K562 (cell line): ENCODE results near the gene LRRIQ1. TPM values are rescaled to one million over a fixed set of nuclear protein-coding genes. Genes with fewer than 3 reads are reported as not detected.
"Not testable (repeated sequence)": the region's sequence is repeated elsewhere in the genome, so short reads cannot be mapped to it uniquely, and the experiment has no call there.

Experiments used
- ATAC-seq: fragments of 200-7000 bp; cut with Tn5 transposase; 3 replicates; pipeline ENCODE4 v1.9.1; 2020; ENCODE audit warnings: moderate library complexity
- BruUV-seq: library from RNA; stranded (reverse); fragments of 400-500 nt; replicated peaks from 2 replicates; lab custom pipeline; 2021; lab: Mats Ljungman, UMichigan
- CTCF ChIA-PET: fragments of 300-600 bp; formaldehyde crosslinking; extraction: SDS; loops from one replicate; lab custom pipeline; 2021; ENCODE audit warnings: low intra/inter-chr PET ratio; lab: Yijun Ruan, JAX
- POLR2A ChIA-PET: fragments of 300-600, 350-650 bp; sonication (Branson Sonifier 250); formaldehyde crosslinking; extraction: SDS; loops from one replicate; lab custom pipeline; 2021; ENCODE audit warnings: antibody characterized with exemption, inconsistent platforms; lab: Yijun Ruan, JAX
- DNase-seq, 4 experiments: peaks; one replicate each; pipeline versions ENCODE4 v3.0.0 to v3.0.0-alpha.2; 2011 to 2018; ENCODE audit warnings: low spot score in 3 of 4, mixed read lengths in 3 of 4; ENCODE audit errors: extremely low read depth in 1 of 4
- FAIRE-seq: peaks from 2 replicates; lab custom pipeline; 2011; peaks lifted over from hg19 to GRCh38; lab: Jason Lieb, UNC
- H2AFZ ChIP-seq: 2 replicates; pipeline ENCODE4 v1.6.0; 2011; ENCODE audit warnings: low read depth, low read length, control low read depth, inconsistent platforms
- H3K27ac ChIP-seq: fragments of 200-600 bp; 3 replicates; pipeline ENCODE4 v1.8.0; 2011; ENCODE audit warnings: low read depth, mild to moderate bottlenecking, control low read depth, inconsistent platforms, low read length, moderate library complexity, mixed read lengths; ENCODE audit errors: extremely low read depth
- H3K27me3 ChIP-seq, 2 experiments: fragments of 300-600 bp in 1 of 2; 2 replicates in 1 of 2; 3 replicates in 1 of 2; pipeline versions ENCODE4 v1.6.0 to v1.8.0; 2011; ENCODE audit warnings: inconsistent platforms in 2 of 2, low read length in 2 of 2, mild to moderate bottlenecking in 1 of 2, mixed read lengths in 1 of 2, moderate library complexity in 1 of 2; ENCODE audit not compliant: control insufficient read depth in 2 of 2, insufficient read depth in 2 of 2
- H3K36me3 ChIP-seq: fragments of 300-600 bp; 3 replicates; pipeline ENCODE4 v1.8.0; 2011; ENCODE audit warnings: mild to moderate bottlenecking, low read length, inconsistent platforms; ENCODE audit not compliant: control insufficient read depth, insufficient read depth
- H3K4me1 ChIP-seq, 2 experiments: fragments of 200-600 bp in 1 of 2; replicated peaks in 1 of 2; 2 replicates in 1 of 2; 3 replicates in 1 of 2; pipeline versions ENCODE4 v1.5.1 to v1.8.0; 2011; ENCODE audit warnings: inconsistent platforms in 2 of 2, low read length in 2 of 2, mild to moderate bottlenecking in 1 of 2, mixed read lengths in 1 of 2, moderate library complexity in 1 of 2; ENCODE audit not compliant: control insufficient read depth in 2 of 2, insufficient read depth in 2 of 2
- H3K4me2 ChIP-seq: 2 replicates; pipeline ENCODE4 v1.6.1; 2011; ENCODE audit warnings: low read length, control low read depth, inconsistent platforms, mixed read lengths; ENCODE audit not compliant: insufficient read depth
- H3K4me3 ChIP-seq: fragments of 200-600 bp; sonication (generic), shearing (Covaris generic); 2 replicates; pipeline ENCODE4 v1.5.1; 2016; ENCODE audit warnings: control low read depth, inconsistent platforms
- H3K79me2 ChIP-seq: fragments of 200-600 bp; 3 replicates; pipeline ENCODE4 v1.8.0; 2011; ENCODE audit warnings: low read length, inconsistent platforms; ENCODE audit not compliant: control insufficient read depth, insufficient read depth
- H3K9ac ChIP-seq, 2 experiments: 2 replicates each; pipeline versions ENCODE4 v1.6.0 to v1.6.1; 2011; ENCODE audit warnings: low read depth in 2 of 2, low read length in 2 of 2, control low read depth in 1 of 2, inconsistent platforms in 1 of 2, mild to moderate bottlenecking in 1 of 2, mixed read lengths in 1 of 2; ENCODE audit not compliant: insufficient read depth in 1 of 2
- H3K9me1 ChIP-seq: one replicate; pipeline ENCODE4 v1.6.0; 2011; ENCODE audit warnings: inconsistent platforms, mild to moderate bottlenecking, low read length, moderate library complexity; ENCODE audit not compliant: control insufficient read depth, insufficient read depth
- H3K9me3 ChIP-seq: replicated peaks from 2 replicates; pipeline ENCODE4 v1.5.1; 2011; ENCODE audit warnings: low read depth, low read length, inconsistent platforms; ENCODE audit not compliant: control insufficient read depth, insufficient read depth
- H4K20me1 ChIP-seq: replicated peaks from 2 replicates; pipeline ENCODE4 v1.6.1; 2011; ENCODE audit warnings: low read length, inconsistent platforms, mixed read lengths; ENCODE audit not compliant: control insufficient read depth, insufficient read depth
- CBX8 ChIP-seq: fragments of 200-600 bp; sonication (generic); IDR thresholded peaks from 2 replicates; pipeline ENCODE4 v1.6.1; 2012; ENCODE audit warnings: borderline replicate concordance, mixed run types, low read depth, mild to moderate bottlenecking, moderate library complexity, mixed read lengths, low read length, control low read depth, inconsistent platforms; ENCODE audit not compliant: poor library complexity, severe bottlenecking; ENCODE audit errors: extremely low read depth
- FOSL1 ChIP-seq: fragments of 200-800 bp; sonication (Bioruptor generic); conservative IDR thresholded peaks from 2 replicates; pipeline ENCODE4 v1.6.1; 2016; ENCODE audit warnings: missing genetic modification characterization, missing compliant biosample characterization
- GABPB2 ChIP-seq: fragments of 250-450 bp; sonication (Bioruptor Pico); conservative IDR thresholded peaks from 2 replicates; pipeline ENCODE4 v1.5.1; 2021; ENCODE audit warnings: mild to moderate bottlenecking
- HMG20B ChIP-seq: fragments of 250-450 bp; sonication (Bioruptor Pico); IDR thresholded peaks from 2 replicates; pipeline ENCODE4 v1.5.0; 2021; ENCODE audit warnings: mild to moderate bottlenecking
- KDM5B ChIP-seq: fragments of 200-600 bp; sonication (generic); IDR thresholded peaks from 2 replicates; pipeline ENCODE4 v1.6.1; 2012; ENCODE audit warnings: low read depth, mild to moderate bottlenecking, moderate library complexity, low read length, control low read depth, inconsistent platforms; ENCODE audit not compliant: insufficient replicate concordance
- KHSRP ChIP-seq: fragments of 450-650 bp; IDR thresholded peaks from 2 replicates; pipeline ENCODE4 v1.6.1; 2017
- NBN ChIP-seq: fragments of 450-650 bp; IDR thresholded peaks from 2 replicates; pipeline ENCODE4 v1.6.1; 2016; ENCODE audit warnings: low read depth, mild to moderate bottlenecking
- RFX1 ChIP-seq: fragments of 450-650 bp; IDR thresholded peaks from 2 replicates; pipeline ENCODE4 v1.6.1; 2016; ENCODE audit warnings: mild to moderate bottlenecking, moderate library complexity
- YBX1 ChIP-seq: fragments of 450-650 bp; IDR thresholded peaks from 2 replicates; pipeline ENCODE4 v1.7.1; 2016; ENCODE audit warnings: mild to moderate bottlenecking
- ZFP36 ChIP-seq: fragments of 150-350 bp; IDR thresholded peaks from 2 replicates; pipeline ENCODE4 v1.6.1; 2018; ENCODE audit warnings: low read length, low read depth; ENCODE audit not compliant: partially characterized antibody
- WGBS: fragments of 100-300 bp; shearing (Covaris generic); methylation state at CpG from one replicate; pipeline ENCODE4 v1.1.6; 2016; ENCODE audit warnings: low coverage, mixed read lengths; ENCODE audit not compliant: insufficient coverage; ENCODE audit errors: missing lambda C conversion rate; 5-methylcytosine and 5-hydroxymethylcytosine counted together
- in situ Hi-C: fragments of 300-500 bp; cut with MboI; formaldehyde crosslinking; loops from 4 replicates; pipeline ENCODE4 v1.15.0; 2018; ENCODE audit warnings: inconsistent platforms, mixed read lengths
- intact Hi-C: fragments of 100-400 bp; cut with micrococcal nuclease; formaldehyde crosslinking; loops from 2 replicates; pipeline ENCODE4 v1.14.2; 2022
- polyA plus RNA-seq, 8 experiments: library from polyadenylated mRNA; depleted of rRNA in 4 of 8; stranded (reverse) in 5 of 8; unstranded in 3 of 8; fragments of >200 nt; fragmentation: Nextera tagmentation in 2 of 8; fragmentation: Illumina TruSeq in 1 of 8; extraction: Ambion mirVana in 2 of 8; extraction: Trizol in 1 of 8; gene quantifications; 2 replicates each; pipeline versions ENCODE4 v1.2.1 to v1.2.3, GENCODE V29; 2011 to 2014; ENCODE audit warnings: inconsistent platforms in 1 of 8, missing spikeins in 1 of 8
- total RNA-seq, 7 experiments: library from RNA; depleted of rRNA in 6 of 7; stranded (reverse); fragments of >200 nt in 6 of 7; fragmentation: Illumina TruSeq in 2 of 7; extraction: Trizol in 2 of 7; gene quantifications; 2 replicates each; pipeline versions ENCODE4 v1.2.1 to v1.2.3, GENCODE V29; 2011 to 2021; ENCODE audit warnings: low replicate concordance in 1 of 7
- TF ChIP-seq, protein P1 (sequence below): sonication (generic); formaldehyde crosslinking; IDR thresholded peaks from 2 replicates; pipeline ENCODE4 v1.8.0; 2022; ENCODE audit warnings: mild to moderate bottlenecking, low read depth, missing genetic modification reagents
- TF ChIP-seq, protein P2 (sequence below): sonication (generic); formaldehyde crosslinking; IDR thresholded peaks from 2 replicates; pipeline ENCODE4 v1.8.1; 2023; ENCODE audit warnings: mild to moderate bottlenecking, missing genetic modification reagents, moderate library complexity
- TF ChIP-seq, protein P3 (sequence below): fragments of 250-450 bp; sonication (Bioruptor Pico); IDR thresholded peaks from 2 replicates; pipeline ENCODE4 v1.8.0; 2021; ENCODE audit warnings: moderate library complexity, mild to moderate bottlenecking, inconsistent platforms

The LRRIQ1 gene
- total and polyA plus RNA-seq, 9 of the 15 experiments (the other 6 are each of a cell fraction or from before 2014, with no cell fraction given), result not detected

DNA sequence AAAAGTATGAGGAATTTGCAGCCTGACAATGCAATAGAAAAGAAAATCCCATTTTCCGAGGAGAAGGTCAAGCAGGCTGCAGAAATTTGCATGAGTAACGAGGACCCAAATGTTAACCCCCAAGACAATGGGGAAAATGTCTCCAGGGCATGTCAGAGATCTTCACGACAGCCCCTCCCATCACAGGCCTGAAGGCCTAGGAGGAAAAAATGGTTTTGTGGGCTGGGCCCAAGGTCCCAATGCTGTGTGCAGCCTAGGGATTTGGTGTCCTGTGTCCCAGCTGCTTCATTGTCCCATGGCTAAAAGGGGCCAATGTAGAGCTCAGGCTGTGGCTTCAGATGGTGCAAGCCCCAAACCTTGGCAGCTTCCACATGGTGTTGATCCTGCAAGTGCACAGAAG lies 167.7 kb downstream of the LRRIQ1 start:
- 0% methylated on average over 3 of the region's 3 CpGs for WGBS
- CTCF ChIA-PET, H4K20me1 ChIP-seq, in situ Hi-C loops, intact Hi-C loops, BruUV-seq, H3K9me1 ChIP-seq, H3K4me3 ChIP-seq, H3K27ac ChIP-seq, H3K79me2 ChIP-seq, DNase-seq, H3K4me2 ChIP-seq, H3K4me1 ChIP-seq, H2AFZ ChIP-seq, POLR2A ChIA-PET, H3K9ac ChIP-seq, ATAC-seq, H3K36me3 ChIP-seq, H3K27me3 ChIP-seq, FAIRE-seq, H3K9me3 ChIP-seq: not testable (repeated sequence)
- peak; percentile 55 for TF ChIP-seq ZFP36

DNA sequence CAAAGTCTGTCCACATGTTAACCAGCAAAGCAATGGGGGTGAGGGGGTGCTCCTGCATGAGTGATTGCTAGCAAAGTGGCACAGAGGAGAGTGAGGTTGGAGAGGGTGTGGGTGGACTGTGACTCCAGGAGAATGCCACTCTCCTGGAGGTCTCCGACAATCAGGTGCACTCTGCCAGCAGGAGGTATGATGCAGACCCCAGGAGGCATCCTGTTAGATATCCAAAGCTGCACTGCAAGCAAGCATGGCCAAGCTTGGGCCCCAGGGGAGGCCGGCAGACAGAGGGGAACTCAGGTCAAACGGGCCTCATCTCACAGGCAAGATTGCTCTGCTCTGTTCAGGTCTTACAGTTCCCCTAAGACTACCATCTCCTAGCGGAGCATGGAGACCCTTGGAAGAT lies 170.4 kb downstream of the LRRIQ1 start:
- Histone ChIP-seq H2AFZ (no peak overlapping the region), H3K79me2 (no peaks in the 10 kb centered on the region), H4K20me1 (no peaks in the 10 kb centered on the region), H3K9me1 (no peaks in the 10 kb centered on the region), H3K27ac (no peak overlapping the region), H3K27me3 (no peaks in the 10 kb centered on the region), H3K4me2 (no peak overlapping the region), H3K4me3 (no peak overlapping the region), H3K9me3 (peaks cover 2% of the 10 kb centered on the region; the same call in 1 of the 2 replicates), H3K36me3 (no peaks in the 10 kb centered on the region), H3K4me1 (no peaks in the 10 kb centered on the region), H3K9ac (no peak overlapping the region)
- ChIA-PET POLR2A (no interaction called here), CTCF (no interaction called here)
- FAIRE-seq (no peak), ATAC-seq (no peak), DNase-seq (no peak)
- TF ChIP-seq NBN (no peak), RFX1 (no peak), FOSL1 (tag) (no peak), YBX1 (no peak), CBX8 (no peak), GABPB2 (CRISPR knock-in tag) (no peak), KHSRP (no peak), KDM5B (no peak), HMG20B (no peak)
- TF ChIP-seq, protein P1, sequence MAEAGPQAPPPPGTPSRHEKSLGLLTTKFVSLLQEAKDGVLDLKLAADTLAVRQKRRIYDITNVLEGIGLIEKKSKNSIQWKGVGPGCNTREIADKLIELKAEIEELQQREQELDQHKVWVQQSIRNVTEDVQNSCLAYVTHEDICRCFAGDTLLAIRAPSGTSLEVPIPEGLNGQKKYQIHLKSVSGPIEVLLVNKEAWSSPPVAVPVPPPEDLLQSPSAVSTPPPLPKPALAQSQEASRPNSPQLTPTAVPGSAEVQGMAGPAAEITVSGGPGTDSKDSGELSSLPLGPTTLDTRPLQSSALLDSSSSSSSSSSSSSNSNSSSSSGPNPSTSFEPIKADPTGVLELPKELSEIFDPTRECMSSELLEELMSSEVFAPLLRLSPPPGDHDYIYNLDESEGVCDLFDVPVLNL (CRISPR knock-in tag), result no peak
- TF ChIP-seq, protein P2, sequence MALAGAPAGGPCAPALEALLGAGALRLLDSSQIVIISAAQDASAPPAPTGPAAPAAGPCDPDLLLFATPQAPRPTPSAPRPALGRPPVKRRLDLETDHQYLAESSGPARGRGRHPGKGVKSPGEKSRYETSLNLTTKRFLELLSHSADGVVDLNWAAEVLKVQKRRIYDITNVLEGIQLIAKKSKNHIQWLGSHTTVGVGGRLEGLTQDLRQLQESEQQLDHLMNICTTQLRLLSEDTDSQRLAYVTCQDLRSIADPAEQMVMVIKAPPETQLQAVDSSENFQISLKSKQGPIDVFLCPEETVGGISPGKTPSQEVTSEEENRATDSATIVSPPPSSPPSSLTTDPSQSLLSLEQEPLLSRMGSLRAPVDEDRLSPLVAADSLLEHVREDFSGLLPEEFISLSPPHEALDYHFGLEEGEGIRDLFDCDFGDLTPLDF (CRISPR knock-in tag), result no peak
- TF ChIP-seq, protein P3, sequence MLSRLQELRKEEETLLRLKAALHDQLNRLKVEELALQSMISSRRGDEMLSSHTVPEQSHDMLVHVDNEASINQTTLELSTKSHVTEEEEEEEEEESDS (CRISPR knock-in tag), result no peak
- no TSS peak for BruUV-seq
- intact Hi-C loops, result no loop called here
- WGBS, result 0% methylated on average over 4 of the region's 4 CpGs
- in situ Hi-C loops, result no loop called here
